OCI-LY1 (cell line): ENCODE results near the gene COL16A1.
A peak's percentile ranks its signal among the peaks of the same experiment; 100 is the strongest.

Experiments
- H2AFZ ChIP-seq: fragments of 200-600 bp; sonication (generic), shearing (Covaris generic); 2 replicates; pipeline ENCODE4 v1.6.0; 2014; ENCODE audit warnings: antibody characterized with exemption, mild to moderate bottlenecking, low read length
- H3F3A ChIP-seq: fragments of 200-600 bp; sonication (generic), shearing (Covaris generic); 2 replicates; pipeline ENCODE4 v1.6.0; 2014; ENCODE audit warnings: mild to moderate bottlenecking, antibody characterized with exemption, low read length, moderate library complexity; ENCODE audit not compliant: insufficient read depth
- H3K27ac ChIP-seq: fragments of 200-600 bp; sonication (generic); 2 replicates; pipeline ENCODE4 v1.5.1; 2014; ENCODE audit warnings: low read length, mixed run types, mild to moderate bottlenecking, low read depth; ENCODE audit not compliant: poor library complexity, severe bottlenecking
- H3K27me3 ChIP-seq: fragments of 200-600 bp; sonication (generic); 2 replicates; pipeline ENCODE4 v1.6.0; 2014; ENCODE audit warnings: antibody characterized with exemption, mild to moderate bottlenecking, low read length, moderate library complexity; ENCODE audit not compliant: insufficient read depth
- H3K36me3 ChIP-seq: fragments of 200-600 bp; sonication (generic); 2 replicates; pipeline ENCODE4 v1.6.1; 2014; ENCODE audit warnings: mild to moderate bottlenecking, antibody characterized with exemption, low read length, moderate library complexity, mixed read lengths; ENCODE audit not compliant: insufficient read depth
- H3K4me1 ChIP-seq: fragments of 200-600 bp; sonication (generic); 2 replicates; pipeline ENCODE4 v1.5.1; 2014; ENCODE audit warnings: mild to moderate bottlenecking, low read length, moderate library complexity; ENCODE audit not compliant: insufficient read depth, severe bottlenecking
- H3K4me2 ChIP-seq: fragments of 200-600 bp; sonication (generic), shearing (Covaris generic); 2 replicates; pipeline ENCODE4 v1.6.1; 2014; ENCODE audit warnings: low read length
- H3K4me3 ChIP-seq: fragments of 200-600 bp; sonication (generic); 2 replicates; pipeline ENCODE4 v1.5.1; 2014; ENCODE audit warnings: low read length, low read depth, mild to moderate bottlenecking, mixed read lengths; ENCODE audit not compliant: poor library complexity, severe bottlenecking
- H3K79me2 ChIP-seq: fragments of 200-600 bp; shearing (Covaris generic); 2 replicates; pipeline ENCODE4 v1.6.1; 2016; ENCODE audit warnings: mixed run types, low read length, mixed read lengths; ENCODE audit not compliant: insufficient read depth
- H3K9ac ChIP-seq: fragments of 200-600 bp; sonication (generic), shearing (Covaris generic); 2 replicates; pipeline ENCODE4 v1.6.1; 2014; ENCODE audit warnings: mild to moderate bottlenecking, low read length, mixed read lengths
- H3K9me2 ChIP-seq: fragments of 200-600 bp; sonication (generic), shearing (Covaris generic); 2 replicates; pipeline ENCODE4 v1.6.1; 2014; ENCODE audit warnings: low read depth, mild to moderate bottlenecking, low read length, mixed read lengths
- H3K9me3 ChIP-seq: fragments of 200-600 bp; shearing (Covaris generic); 2 replicates; pipeline ENCODE4 v1.6.1; 2014; ENCODE audit warnings: low read length, mixed read lengths
- H4K20me1 ChIP-seq: fragments of 200-600 bp; sonication (generic), shearing (Covaris generic); 2 replicates; pipeline ENCODE4 v1.6.0; 2016; ENCODE audit warnings: mild to moderate bottlenecking, low read length; ENCODE audit not compliant: insufficient read depth
- CTCF ChIP-seq: fragments of 200-600 bp; sonication (generic), shearing (Covaris generic); IDR thresholded peaks from 2 replicates; pipeline ENCODE4 v1.5.1; 2017; ENCODE audit warnings: mild to moderate bottlenecking, antibody characterized with exemption, low read length, moderate library complexity, mixed read lengths
- EZH2 ChIP-seq: fragments of 200-600 bp; sonication (generic), shearing (Covaris generic); IDR thresholded peaks from 2 replicates; pipeline ENCODE4 v1.8.0; 2017; ENCODE audit warnings: borderline replicate concordance, mixed run types, mild to moderate bottlenecking, antibody characterized with exemption, low read length, moderate library complexity, mixed read lengths

Gene COL16A1

GRCh38 chr1:31705080-31705866 lies 1.5 kb upstream of the COL16A1 start:
- Histone ChIP-seq H2AFZ (no peak overlapping the region), H3K36me3 (no peaks in the 10 kb centered on the region), H3K27me3 (peaks cover 14% of the 10 kb centered on the region; the same call in 1 of the 2 replicates), H3K27ac (no peak overlapping the region), H3K9ac (no peak overlapping the region), H3K9me2 (no peaks in the 10 kb centered on the region), H3F3A (no peaks in the 10 kb centered on the region), H3K4me3 (no peak overlapping the region), H4K20me1 (no peaks in the 10 kb centered on the region), H3K4me2 (no peak overlapping the region), H3K79me2 (no peaks in the 10 kb centered on the region), H3K9me3 (no peaks in the 10 kb centered on the region), H3K4me1 (peaks cover 3% of the 10 kb centered on the region)
- TF ChIP-seq CTCF (peak; percentile 8; the same call in 1 of the 2 replicates), EZH2 (no peak)

DNA sequence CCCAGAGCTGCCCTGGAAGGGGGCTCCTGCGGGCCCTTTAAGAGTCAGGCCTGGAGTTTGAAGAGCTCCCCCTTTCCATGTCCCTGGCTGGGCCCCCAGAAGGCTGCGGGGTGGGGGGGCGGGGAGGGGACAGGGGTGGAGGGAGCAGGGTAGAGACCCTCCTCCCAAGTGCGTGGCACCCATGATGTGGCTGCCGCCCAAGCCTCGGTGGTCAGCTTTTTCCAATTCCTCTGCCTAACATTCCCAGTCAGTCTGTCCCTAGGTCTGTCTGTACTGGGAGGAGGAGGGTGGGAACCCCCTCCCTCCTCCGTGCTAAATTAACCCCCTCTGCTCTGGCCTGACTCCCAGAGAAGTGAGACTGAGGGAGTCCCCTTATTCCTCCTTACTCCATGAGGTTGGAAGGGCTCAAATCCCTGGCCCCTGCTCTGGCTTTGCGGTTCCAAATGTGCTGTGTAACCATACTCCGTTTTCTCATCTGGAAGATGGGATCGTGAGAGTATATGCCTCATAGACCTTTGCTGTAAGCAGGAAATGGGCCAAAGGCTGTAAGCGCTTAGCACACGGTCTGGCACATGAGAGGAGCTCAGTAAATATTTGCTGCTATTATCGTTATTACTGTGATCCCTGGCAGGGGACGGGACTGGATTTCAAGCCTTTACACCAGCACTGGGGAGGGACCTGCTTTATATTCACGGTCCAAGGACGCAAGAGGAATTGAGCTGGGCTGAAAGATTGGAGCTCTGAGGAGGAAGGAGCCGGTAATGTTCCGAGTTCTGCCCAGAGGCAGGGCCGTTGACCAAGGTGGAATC lies 658 bp upstream of the COL16A1 start:
- Histone ChIP-seq H3K4me3 (no peak overlapping the region), H3K36me3 (no peaks in the 10 kb centered on the region), H2AFZ (no peak overlapping the region), H3K27me3 (peaks cover 14% of the 10 kb centered on the region; the same call in 1 of the 2 replicates), H3K9me2 (no peaks in the 10 kb centered on the region), H4K20me1 (no peaks in the 10 kb centered on the region), H3K79me2 (no peaks in the 10 kb centered on the region), H3K4me1 (peaks cover 3% of the 10 kb centered on the region), H3K9ac (no peak overlapping the region), H3K27ac (no peak overlapping the region), H3K4me2 (no peak overlapping the region), H3F3A (no peaks in the 10 kb centered on the region), H3K9me3 (no peaks in the 10 kb centered on the region)
- TF ChIP-seq EZH2 = no peak
- TF ChIP-seq CTCF = no peak

- TF ChIP-seq EZH2 = no peak
- TF ChIP-seq CTCF = no peak
- no peaks in the 10 kb centered on the region for H3K9me3 ChIP-seq
- H3K4me3 ChIP-seq = no peak overlapping the region
- no peak overlapping the region for H3K9ac ChIP-seq
- no peaks in the 10 kb centered on the region for H3K79me2 ChIP-seq
- no peak overlapping the region for H2AFZ ChIP-seq
- no peaks in the 10 kb centered on the region for H3K9me2 ChIP-seq
- no peak overlapping the region for H3K27ac ChIP-seq
- no peak overlapping the region for H3K4me2 ChIP-seq
- peaks cover 3% of the 10 kb centered on the region for H3K4me1 ChIP-seq
- H4K20me1 ChIP-seq = no peaks in the 10 kb centered on the region
- no peaks in the 10 kb centered on the region for H3K36me3 ChIP-seq
- peaks cover 7% of the 10 kb centered on the region; the same call in 1 of the 2 replicates for H3K27me3 ChIP-seq
- H3F3A ChIP-seq = no peaks in the 10 kb centered on the region
Measured at GRCh38 chr1:31702836-31703404, 897 bp downstream of the COL16A1 start.
